ENCODE data around the gene RBCK1. TPM values are rescaled to one million over a fixed set of nuclear protein-coding genes. Genes with fewer than 3 reads are reported as not detected.
"Not testable (repeated sequence)": the region's sequence is repeated elsewhere in the genome, so short reads cannot be mapped to it uniquely, and the experiment has no call there.

RBCK1 gene
- total and polyA plus RNA-seq, 7 donors = 34.1 to 52.5 (median 43.1) TPM

- 83 to 88% (median 84%) methylated on average over 10 of the region's 10 CpGs for WGBS, 3 donors
These were observed 32.7 kb upstream of the RBCK1 start for GRCh38 chr20:375265-375889.

GRCh38 chr20:376089-376488, 32.0 kb upstream of the RBCK1 start:
- no peak overlapping the region for H3K4me3 ChIP-seq
- no peaks in the 10 kb centered on the region for H3K9me3 ChIP-seq
- H3K4me1 ChIP-seq = peaks cover 18% of the 10 kb centered on the region
- WGBS, 3 donors = 15 to 34% (median 23%) methylated on average over 2 of the region's 2 CpGs
- TF ChIP-seq CTCF (IDR thresholded peaks at IDR 0.05) = no peak
- no peaks in the 10 kb centered on the region for H3K36me3 ChIP-seq (ENCODE audit: insufficient read depth in 1 of 2, low read depth in 1 of 2)
- DNase-seq (no peak), ATAC-seq (no peak)
- intact Hi-C loops (cut with DNase I) = no loop called here
- H3K27ac ChIP-seq = no peak overlapping the region
- H3K27me3 ChIP-seq (ENCODE audit: insufficient read depth in 3 of 3, low read length in 2 of 3) = peaks cover 0 to 18% (median 0%) of the 10 kb centered on the region in 3 donors

More at GRCh38 chr20:375265-375889, 32.7 kb upstream of the RBCK1 start:
- H3K36me3 ChIP-seq (ENCODE audit: insufficient read depth in 1 of 2, low read depth in 1 of 2) = no peaks in the 10 kb centered on the region
- intact Hi-C loops (cut with DNase I) = no loop called here
- no peaks in the 10 kb centered on the region for H3K9me3 ChIP-seq
- no peak overlapping the region for H3K27ac ChIP-seq
- TF ChIP-seq CTCF (IDR thresholded peaks at IDR 0.05) = no peak
- peaks cover 22% of the 10 kb centered on the region for H3K4me1 ChIP-seq
- ATAC-seq (no peak), DNase-seq (no peak)
- peaks cover 0 to 12% (median 0%) of the 10 kb centered on the region in 3 donors for H3K27me3 ChIP-seq (ENCODE audit: insufficient read depth in 3 of 3, low read length in 2 of 3)
- no peak overlapping the region for H3K4me3 ChIP-seq

- ATAC-seq = no peak
- no peaks in the 10 kb centered on the region for H3K9me3 ChIP-seq
- no peak overlapping the region for H3K27ac ChIP-seq
- intact Hi-C loops (cut with DNase I) = no loop called here
- H3K4me1 ChIP-seq = peaks cover 12% of the 10 kb centered on the region
- no peaks in the 10 kb centered on the region for H3K36me3 ChIP-seq (ENCODE audit: insufficient read depth in 1 of 2, low read depth in 1 of 2)
- H3K4me3 ChIP-seq = no peak overlapping the region
- peaks cover 0 to 24% (median 2%) of the 10 kb centered on the region in 3 donors for H3K27me3 ChIP-seq (ENCODE audit: insufficient read depth in 3 of 3, low read length in 2 of 3)
- no peak for TF ChIP-seq CTCF (IDR thresholded peaks at IDR 0.05)
- 46 to 72% (median 53%) methylated on average over 2 of the region's 2 CpGs for WGBS, 3 donors
- DNase-seq = no peak
These were observed 31.3 kb upstream of the RBCK1 start for GRCh38 chr20:376750-377149.

DNA sequence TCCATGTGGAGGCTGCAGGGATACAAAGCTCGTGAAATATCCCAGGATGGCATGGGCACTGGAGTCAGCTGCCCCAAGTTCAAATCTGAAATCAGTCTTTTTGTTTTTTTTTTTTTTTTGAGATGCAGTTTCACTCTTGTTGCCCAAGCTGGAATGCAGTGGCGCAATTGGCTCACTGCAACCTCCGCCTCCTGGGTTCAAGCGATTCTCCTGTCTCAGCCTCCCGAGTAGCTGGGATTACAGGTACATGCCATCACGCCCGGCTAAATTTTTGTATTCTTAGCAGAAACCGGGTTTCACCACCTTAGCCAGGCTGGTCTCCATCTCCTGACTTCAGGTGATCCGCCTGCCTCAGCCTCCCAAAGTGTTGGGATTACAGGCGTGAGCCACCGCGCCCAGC, 30.5 kb upstream of the RBCK1 start:
- H3K36me3 ChIP-seq (ENCODE audit: insufficient read depth in 1 of 2, low read depth in 1 of 2); H3K27ac ChIP-seq; intact Hi-C loops (cut with DNase I); H3K9me3 ChIP-seq; H3K4me3 ChIP-seq; H3K4me1 ChIP-seq; DNase-seq; ATAC-seq: not testable (repeated sequence)
- peaks cover 0 to 24% (median 2%) of the 10 kb centered on the region in 3 donors for H3K27me3 ChIP-seq (ENCODE audit: insufficient read depth in 3 of 3, low read length in 2 of 3)
- WGBS, 3 donors = 85 to 91% (median 90%) methylated on average over 12 of the region's 12 CpGs

DNA sequence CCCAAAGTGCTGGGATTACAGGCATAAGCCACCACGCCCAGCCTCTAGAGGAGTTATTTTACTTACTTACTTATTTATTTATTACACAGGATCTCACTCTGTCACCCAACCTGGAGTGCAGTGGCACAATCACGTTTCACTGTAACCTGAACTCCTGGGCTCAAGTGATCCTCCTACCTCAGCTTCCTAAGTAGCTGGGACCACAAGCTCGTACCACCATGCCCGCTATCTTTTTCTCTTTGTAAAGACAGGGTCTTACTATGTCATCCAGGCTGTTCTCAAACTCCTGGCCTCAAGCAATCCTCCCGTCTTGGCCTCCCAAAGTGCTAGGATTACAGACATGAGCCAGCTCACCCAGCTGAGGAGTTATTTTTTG, 29.1 kb upstream of the RBCK1 start:
- H3K4me1 ChIP-seq = no peaks in the 10 kb centered on the region
- H3K27ac ChIP-seq = no peak overlapping the region
- H3K36me3 ChIP-seq (ENCODE audit: insufficient read depth in 1 of 2, low read depth in 1 of 2) = no peaks in the 10 kb centered on the region
- ATAC-seq (no peak), DNase-seq (no peak)
- intact Hi-C loops (cut with DNase I) = no loop called here
- no peaks in the 10 kb centered on the region for H3K9me3 ChIP-seq
- peaks cover 0 to 24% (median 2%) of the 10 kb centered on the region in 3 donors for H3K27me3 ChIP-seq (ENCODE audit: insufficient read depth in 3 of 3, low read length in 2 of 3)
- H3K4me3 ChIP-seq = no peak overlapping the region
- TF ChIP-seq CTCF (IDR thresholded peaks at IDR 0.05) = no peak
- WGBS, 3 donors = 48 to 59% (median 54%) methylated on average over 5 of the region's 5 CpGs
